Right kidney (tissue), 1 donor: Measurements from ENCODE around the gene CASP1.
"Not testable (repeated sequence)": the region's sequence is repeated elsewhere in the genome, so short reads cannot be mapped to it uniquely, and the experiment has no call there.

ENCODE experiments used
- DNase-seq: peaks from one replicate; pipeline ENCODE4 v3.0.0-alpha.2; 2016

Gene CASP1

DNA sequence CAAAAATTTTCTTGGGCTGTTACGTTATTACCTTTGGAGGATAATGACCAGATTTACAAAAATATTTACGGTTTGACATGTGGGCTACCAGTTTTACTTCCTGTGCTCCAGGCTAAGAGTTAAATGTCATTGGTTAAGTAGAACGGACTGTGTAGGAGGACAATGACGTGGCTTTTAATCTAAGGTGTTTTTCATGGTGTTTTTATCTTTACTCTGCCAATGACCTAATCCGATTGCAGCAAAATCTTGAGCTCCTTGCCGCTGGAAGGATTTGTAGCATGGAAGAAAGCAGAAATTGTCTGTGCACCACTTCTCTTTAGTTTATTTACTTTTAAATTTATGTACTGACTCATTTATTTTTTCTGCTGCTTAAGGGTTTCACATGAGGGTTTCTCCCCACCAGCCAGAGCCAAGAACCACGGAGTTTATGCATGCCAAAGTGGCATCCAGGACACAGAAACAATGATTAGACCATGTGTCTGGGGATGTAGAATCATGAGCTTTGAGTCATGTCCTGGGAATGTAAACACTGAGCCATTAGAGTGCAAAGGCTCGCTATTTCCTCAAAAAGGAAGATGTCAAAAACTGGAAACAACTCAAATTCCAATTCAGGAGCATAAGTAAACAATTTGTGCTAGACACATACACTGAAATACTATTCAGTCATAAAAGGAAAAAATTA, 12.1 kb upstream of the CASP1 start:
- DNase-seq, result no peak

DNA sequence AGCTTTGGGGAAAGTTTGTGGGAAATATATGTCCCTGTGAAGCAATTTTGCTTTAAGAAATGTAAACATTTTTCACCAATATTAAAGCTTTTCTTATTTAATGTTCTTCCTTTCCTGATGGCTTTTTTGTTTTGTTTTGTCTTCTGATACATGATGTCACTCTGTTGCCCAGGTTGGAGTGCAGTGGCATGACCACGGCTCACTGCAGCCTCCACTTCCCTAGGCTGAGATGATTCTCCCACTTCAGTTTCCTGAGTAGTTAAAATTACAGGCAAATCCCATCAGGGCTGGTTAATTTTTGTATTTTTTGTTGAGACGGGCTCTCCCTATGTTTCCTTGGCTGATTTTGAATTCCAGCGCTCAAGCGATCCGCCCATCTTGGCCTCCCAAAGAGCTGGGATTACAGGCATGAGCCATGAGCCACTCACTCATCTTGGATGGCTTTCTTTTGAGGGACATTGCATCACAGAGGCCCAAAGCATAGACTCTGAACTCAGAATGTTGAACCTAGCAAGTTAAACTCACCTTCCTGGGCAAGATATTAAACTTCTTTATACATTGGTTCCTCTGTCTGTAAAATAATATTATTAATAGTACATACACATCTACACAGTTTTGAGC, 10.8 kb upstream of the CASP1 start:
- DNase-seq, result no peak

DNA sequence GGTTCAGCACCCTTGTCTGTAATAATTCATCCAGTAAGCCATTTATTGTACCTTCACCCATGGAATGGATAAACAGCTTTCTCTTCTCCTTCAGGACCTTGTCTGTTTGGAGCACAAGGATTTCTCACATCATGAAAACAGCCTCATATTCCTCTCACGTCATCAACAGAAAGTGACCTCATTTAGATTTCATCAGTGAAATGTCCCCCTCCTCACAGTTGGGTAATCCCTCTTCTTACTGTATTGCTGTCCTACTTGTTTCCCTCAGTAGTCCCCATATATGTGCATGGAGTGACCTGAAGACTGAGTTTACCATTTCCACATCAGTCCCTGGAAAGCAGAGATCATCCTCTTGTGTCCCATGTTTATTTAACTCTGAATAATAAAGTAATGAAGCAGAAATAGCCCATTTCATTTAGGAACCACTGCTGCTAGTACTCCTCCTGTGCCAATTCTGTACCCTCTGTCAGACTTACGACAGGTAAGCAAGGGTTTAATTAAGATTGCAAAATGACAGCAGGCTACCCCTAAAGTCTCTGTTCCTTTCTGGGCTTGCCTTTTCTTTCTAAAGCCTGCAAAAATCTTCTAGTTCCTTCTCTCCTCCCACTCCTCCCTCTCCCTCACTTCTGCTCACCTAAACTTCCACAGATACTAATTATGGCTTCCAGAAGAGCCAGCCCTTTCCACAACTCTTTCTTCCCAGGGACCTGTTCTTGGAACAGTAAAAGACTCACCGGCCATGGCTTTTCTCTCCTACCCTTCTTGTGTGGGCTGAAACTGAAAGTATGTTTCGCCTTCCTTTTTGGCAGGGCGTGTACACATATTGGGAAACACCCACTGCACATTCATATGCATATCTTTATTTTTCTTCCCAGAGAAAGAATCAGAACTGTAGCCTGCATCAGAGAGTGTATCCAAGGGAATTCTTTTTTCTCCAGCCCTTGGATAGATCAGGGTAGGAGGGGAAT, 9.9 kb upstream of the CASP1 start, which contains the start of gene CARD16:
CARD16 (minus strand) TSS at position 779 of the 968 bp plus-strand sequence; CDS start at position 741, 38 bp downstream.
- not testable (repeated sequence) for DNase-seq

DNA sequence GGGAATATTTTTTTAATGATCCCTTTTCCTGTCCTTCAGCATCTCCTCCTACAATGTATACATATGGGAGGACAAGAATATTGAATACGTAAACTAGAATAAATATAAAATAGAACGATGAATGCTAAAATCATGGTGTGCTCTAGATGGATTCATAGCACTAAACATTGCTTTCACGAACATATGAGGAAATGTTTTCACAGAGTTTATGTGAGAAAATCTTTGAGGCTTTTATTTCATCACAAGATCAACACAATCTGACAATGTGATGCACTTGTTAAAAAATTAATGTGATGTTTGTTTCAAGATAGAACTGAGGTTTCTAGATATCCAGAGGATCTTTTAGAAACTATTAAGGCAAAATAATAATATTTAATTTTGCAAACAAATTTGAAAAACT, 7.2 kb upstream of the CASP1 start:
- no peak for DNase-seq

DNA sequence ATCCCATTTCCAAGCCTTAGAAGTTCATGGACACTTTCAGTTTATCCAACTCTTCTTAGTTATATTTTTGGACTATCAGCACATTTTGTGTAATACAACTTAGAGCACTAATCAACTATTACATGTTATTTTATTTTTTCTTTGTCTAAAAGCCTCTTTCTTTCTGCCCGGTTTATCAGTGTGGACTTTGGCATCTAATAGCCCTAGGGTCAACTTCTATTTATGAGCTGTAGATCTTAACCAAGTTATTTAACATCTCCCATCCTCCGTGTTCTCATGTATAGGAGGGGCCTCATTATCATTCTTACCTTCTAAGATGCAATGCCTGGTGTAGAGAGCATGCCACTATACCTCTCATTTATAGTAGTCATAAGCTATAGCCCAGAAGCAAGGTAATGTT, 5.8 kb upstream of the CASP1 start:
- DNase-seq, result no peak

DNA sequence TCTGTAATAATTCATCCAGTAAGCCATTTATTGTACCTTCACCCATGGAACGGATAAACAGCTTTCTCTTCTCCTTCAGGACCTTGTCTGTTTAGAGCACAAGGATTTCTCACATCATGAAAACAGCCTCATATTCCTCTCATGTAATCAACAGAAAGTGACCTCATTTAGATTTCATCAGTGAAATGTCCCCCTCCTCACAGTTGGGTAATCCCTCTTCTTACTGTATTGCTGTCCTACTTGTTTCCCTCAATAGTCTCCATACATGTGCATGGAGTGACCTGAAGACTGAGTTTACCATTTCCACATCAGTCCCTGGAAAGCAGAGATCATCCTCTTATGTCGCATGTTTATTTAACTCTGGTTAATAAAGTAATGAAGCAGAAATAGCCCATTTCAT, 556 bp downstream of the CASP1 start:
- not testable (repeated sequence) for DNase-seq

DNA sequence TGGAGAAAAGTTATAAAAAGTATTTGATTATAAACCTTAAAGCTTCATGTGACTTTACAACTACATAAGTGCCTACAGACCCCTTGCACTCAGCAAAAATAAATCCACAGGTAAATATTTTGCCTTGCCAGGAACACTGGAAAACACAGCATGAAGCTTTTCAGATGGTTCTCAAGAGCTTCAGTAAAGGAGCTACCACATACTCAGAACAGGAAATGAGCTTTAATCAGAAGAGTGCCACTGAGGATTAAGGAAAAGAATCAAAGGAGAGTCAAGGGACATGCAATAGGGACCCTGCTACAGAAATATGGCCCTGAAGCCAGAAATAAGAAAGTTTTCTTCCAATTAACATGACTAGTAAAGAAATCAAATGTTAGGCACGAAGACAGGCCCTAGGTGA, 1.2 kb downstream of the CASP1 start:
- no peak for DNase-seq

DNA sequence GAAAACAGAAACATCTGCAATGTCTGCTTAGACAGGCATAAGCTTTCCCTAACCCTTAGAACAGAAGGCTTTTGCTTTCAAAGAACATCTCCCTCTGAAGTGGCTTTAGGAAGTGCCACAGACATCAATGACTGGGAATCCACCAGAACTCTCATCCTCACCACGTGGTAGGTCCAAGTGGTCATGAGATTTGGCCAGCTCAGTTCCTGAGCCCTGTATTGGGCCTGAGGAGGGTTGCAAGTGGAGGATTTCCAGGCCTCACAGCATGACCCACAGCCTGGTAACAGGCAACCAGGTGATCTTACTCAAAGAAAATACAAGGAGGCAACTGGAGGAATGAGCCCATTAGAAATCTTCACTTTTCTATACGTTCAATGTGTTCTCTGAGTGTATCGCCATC, 1.6 kb downstream of the CASP1 start:
- DNase-seq, result no peak

DNA sequence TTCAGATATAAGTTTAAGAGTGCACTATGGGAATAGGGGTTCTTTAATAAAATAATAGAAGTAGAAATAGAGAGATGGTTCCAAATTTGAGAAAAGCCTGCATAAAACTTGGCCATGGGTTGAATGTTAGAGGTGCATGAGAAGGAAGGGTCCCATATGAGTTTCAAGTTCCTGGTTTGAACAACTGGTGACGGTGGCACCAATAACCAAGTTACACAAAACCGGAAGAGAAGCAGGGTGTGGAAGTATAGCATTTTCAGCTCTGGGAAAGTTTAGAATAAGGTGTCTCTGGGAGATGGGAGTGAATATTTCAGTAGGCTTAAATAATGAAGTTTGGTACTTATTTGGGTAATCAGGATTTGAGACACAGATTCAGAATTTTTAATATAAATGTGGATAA, 2.4 kb downstream of the CASP1 start:
- no peak for DNase-seq

DNA sequence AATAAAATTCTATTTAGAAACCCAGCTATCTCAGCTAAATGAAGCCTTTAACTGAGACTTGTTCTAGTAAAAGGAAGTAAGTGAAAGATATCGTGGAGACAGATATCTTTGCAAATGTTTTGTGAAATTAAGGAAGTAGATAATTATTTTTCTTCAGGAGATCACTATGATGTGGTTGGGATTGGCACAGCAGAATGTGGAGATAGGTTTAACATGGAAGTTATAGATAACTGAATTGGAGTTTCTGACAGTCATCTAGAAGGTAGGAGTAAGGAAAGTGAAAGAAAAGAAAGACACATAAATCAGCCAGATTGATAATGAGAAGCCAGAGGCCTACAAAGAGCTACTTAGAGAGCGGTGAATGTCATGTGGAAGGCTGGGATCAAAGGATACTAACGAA, 7.3 kb downstream of the CASP1 start:
- no peak for DNase-seq

DNA sequence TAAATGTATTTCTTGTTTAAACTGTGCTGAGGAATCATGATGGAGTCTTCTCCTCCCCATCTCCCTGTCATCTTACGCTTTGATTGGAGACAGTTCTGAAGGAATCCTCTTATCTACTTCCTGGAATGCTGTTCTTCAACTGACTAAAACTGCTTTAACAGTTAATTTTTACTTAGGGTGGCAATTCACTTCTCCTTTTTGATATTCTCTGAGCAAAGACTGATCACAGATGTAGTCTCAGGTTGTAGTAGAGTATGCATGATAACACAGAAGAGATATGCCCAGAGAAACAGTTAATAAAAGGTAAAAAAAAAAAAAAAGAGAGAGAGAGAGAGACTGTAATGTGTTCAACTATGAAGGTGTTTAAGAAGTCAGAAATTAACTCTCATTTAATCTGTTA, 10.6 kb downstream of the CASP1 start:
- DNase-seq, result no peak

DNA sequence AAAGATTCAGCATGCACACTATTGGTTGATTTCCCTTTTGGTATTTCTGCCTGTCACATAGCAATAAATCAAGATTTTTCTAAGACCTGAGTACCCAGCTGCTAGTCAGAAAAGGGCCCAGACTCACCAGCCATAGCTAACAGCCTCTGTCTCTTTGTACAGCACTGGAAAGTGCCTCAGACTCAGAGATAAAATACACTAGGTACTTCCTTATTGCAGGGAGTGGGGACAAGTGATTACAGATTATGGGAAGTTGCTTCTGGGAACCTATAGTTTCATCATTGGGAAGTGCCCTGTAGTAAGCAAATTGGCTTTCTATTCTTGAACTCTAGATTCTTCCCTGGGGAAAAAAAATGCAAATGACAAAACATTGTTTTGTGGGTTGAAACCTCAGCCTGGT, 11.9 kb downstream of the CASP1 start, which contains the start of gene CASP5:
CASP5 (minus strand) TSS at position 166 of the 400 bp plus-strand sequence; CDS start at position 134, 32 bp downstream.
- DNase-seq, result no peak

DNA sequence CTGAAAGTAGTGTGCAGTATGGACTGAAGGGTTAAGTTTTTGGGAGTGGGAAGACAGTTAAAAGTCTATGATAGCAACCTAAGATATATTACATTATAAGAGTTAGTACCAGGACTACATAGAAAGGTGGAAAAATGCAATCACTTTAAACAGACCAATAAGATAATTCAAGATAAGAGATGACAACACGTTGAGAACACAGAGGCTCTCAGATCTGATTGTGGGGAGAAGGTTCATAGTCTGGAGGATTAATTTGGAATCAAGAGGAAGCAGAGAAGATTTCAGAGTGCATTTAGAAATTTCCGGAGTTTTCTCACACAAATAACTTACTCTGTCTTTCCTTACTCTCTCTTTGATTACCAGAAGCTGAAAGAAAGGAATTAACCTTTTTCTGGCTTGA, 12.4 kb downstream of the CASP1 start:
- no peak for DNase-seq

DNA sequence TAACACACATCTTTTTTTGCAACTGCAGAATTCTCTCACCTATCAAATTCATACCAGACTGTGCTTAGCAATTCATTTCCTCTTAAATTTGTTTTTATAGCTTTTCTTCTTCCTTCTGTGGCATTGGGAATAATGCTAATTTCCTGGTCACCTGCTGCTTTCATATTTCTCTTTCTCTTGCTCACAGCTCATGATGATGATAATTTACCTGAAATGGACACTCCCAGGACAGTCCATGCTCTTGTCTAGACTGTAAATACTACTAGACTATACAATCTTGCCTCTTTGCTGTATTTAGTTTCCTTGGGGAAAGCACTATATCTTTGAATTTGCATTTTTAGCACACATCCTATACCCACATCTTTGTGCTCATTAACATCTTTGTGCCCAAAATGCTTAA, 27.5 kb downstream of the CASP1 start:
- DNase-seq, result no peak

DNA sequence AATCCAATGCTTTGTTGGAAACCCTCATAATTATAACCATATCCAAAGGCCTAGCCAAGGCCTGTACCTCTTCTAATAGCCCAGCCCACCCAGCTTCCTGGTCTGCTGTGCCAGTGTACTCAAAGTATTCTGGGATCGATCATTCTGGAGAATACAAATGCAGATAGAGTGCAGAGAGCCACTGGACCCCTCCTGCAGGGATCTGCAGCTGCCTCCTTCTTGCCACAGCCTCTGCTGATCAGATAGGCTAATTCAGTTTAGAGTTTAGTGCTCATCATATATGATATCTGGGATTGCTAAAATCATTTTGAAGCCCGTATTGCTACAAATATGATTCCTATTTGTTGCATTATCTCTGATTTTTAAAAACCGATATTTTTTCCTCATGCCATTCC, 29.5 kb downstream of the CASP1 start:
- no peak for DNase-seq

DNA sequence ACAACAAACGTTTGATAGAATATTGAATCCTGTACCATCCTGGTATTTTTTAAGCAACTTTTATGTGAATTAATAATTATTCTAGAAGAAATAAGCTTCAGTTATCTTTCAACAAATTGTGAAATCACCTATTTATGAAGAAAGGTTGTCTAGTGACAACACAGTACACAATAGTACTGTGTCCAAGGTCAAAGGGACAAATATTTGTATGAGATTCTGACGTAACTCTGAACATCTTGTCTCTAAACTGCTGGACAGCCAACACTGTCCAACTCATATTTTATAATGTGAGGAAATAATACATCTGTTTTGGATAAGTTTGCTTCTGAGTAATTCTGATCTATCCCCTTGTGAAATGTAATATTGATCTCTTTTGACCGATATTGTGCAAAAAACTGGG, 30.9 kb downstream of the CASP1 start:
- DNase-seq, result no peak

DNA sequence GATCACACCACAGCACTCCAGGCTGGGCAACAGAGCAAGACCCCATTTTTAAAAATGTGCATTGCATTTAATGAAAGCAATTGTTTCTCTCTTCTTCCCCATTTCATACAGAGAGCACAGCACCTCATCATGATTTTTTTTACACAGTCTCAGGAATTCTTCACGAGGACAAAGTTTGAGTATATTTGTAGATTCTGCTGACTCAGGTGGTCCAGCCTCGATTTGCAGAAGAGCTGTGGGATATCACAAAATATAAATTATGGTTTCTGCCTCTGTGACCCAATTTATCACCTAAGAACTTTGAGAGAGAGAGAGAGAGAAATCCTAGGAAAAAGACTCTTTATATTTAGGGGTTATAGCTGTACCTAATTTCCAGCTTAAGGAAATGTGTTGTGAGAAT, 31.8 kb downstream of the CASP1 start:
- DNase-seq, result no peak

DNA sequence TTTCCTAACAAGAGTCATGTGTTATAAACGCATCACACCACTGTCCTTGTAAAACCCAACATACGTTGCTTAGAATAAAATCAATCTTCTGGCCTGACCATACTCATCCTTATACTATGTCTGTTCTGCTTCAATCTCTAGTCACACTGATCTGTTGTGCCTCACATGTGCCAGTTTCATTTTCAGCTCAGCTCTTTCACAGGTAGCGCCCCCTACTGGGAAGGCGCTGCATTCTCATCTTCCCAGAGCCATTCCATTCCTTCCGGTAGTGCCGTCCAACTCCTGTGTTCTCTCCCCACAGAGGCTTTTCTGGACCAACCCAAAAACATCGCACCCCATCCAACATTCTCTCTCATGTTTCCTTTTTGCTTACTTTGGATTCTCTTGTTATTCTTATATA, 34.1 kb downstream of the CASP1 start:
- DNase-seq, result no peak

DNA sequence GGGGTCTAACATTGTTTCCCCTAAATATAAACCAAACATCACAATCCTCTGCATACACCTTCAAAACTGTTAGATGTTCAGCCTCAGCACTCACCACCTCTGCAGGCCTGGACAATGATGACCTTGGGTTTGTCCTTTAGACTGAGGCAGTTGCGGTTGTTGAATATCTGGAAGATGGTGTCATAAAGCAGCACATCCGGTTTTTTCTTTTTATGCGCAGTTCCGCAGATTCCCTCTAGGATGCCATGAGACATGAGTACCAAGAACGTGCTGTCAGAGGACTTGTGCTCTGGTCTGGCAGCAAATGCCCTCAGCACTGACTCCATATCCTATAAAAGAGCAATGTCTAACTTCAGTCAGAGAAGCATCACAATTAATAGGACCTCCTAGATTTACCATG, 34.8 kb downstream of the CASP1 start:
- DNase-seq, result no peak

DNA sequence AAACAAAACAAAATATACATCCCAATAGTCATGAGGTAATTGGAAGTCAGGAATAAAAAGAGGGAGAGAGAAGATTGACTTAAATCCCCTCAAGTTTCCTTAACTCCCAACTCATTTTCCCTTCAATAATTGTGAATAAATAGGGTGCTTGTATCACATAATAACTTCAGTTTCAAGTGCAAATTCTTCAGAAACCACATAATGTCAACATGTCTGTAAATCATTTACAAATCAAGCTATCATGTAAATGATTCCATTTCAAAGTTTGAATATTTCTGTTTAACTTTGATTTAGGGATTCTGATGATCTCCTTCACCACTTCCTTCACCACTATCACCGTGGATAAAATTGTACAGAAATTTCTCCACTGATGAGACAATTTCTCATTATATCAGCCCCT, 35.2 kb downstream of the CASP1 start:
- DNase-seq, result no peak

DNA sequence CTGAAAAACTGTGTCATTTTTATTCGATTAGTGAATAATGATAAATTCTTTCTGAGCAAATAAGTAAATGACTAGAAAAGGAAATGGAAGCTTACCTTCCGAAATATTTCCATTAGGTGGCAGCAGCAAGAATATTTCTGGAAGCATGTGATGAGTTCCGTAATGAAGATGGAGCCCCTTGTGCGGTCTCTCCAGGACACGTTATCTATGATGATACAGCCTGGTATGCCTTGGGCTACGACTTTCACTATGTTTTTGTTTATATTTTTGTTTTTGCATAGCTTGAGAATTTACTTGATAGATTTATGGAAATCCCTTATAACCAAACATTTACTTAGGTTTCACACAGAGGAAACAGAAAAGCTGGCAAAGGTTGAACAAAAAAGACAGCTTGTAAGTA, 37.7 kb downstream of the CASP1 start:
- DNase-seq, result no peak

DNA sequence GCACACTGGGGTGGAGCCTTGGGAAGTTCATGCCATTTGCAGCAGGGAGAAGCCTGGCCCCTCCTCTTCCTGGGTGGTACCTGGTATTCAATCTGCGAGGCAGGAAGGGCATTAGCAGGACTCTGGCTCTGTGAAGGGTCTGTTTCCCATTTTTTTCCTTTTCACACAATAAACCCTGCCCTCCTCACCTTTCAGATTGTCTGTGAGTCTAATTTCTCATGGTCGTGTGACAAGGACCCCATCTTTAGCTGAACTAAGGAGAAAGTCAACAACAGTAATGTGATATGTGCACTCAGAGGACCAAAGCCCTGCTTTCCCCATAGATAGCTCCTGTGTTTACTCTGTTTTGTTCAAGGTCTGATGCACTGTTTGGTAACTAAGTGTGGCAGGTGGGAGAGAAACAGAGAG, 39.9 kb downstream of the CASP1 start:
- no peak for DNase-seq

DNA sequence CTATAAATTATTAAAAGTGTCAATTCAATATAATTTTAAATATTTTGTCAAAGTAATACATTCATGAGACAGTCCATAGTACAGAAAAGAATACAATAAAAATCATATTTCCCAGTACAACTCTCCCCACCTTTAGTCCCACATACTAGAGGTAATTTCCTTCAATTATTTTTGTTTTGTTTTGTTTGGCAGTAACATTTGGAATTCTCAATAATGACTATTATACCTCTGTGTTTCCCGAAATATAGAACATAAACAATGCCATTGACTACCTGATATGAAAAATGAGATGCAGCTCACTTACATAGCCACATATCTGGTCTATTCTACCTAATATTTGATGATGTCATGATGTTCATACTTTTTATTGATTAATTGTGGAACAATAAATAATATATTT, 42.2 kb downstream of the CASP1 start:
- no peak for DNase-seq
